ENCODE measurements around the gene SLC6A17.

DNA sequence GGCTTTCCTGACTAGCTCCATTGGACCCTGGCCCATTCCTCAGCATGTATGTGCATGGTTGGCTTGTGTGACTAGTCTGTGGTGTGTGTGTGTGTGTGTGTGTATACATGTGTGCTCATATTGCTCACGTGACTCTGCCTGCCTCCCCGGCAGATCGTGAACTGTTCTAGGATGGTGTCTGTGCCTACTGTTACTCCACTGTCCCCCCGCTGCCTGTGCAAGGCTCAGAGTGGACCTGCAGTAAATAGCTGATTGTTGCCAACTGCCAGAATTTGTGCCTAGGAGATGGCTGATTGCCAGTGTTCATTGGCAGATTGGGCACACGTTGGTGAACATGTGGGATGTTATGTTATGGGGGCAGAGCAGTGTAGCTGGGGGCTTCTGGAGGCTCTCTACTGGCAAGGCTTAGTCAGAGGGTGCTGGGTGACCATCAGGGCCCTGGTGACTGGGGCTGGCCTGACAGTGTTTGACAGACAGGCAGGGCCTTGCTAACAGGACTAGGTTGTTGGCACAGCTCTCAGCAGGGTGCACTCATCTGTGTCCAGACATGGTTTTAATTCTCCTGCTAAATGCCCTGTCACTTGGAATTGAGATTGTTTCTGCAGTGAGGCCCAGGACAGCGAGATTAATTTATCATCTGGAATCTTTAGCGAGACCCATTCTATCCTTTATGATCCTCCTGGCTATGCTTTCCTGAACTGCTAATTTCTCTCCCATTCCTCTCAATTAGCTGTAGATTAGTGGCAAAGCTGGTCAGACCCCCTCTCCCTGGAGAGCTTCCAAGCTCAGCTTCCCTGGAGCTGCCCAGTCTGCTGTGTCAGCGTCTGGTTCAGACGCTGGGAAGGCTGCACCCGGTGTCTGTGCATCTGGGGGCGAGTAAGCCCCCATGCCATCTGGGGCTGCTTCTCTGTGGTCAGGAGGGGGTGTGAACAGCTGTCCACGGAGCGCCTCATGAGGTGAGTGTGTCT lies 20.8 kb downstream of the SLC6A17 start:
- TF ChIP-seq, protein P1, sequence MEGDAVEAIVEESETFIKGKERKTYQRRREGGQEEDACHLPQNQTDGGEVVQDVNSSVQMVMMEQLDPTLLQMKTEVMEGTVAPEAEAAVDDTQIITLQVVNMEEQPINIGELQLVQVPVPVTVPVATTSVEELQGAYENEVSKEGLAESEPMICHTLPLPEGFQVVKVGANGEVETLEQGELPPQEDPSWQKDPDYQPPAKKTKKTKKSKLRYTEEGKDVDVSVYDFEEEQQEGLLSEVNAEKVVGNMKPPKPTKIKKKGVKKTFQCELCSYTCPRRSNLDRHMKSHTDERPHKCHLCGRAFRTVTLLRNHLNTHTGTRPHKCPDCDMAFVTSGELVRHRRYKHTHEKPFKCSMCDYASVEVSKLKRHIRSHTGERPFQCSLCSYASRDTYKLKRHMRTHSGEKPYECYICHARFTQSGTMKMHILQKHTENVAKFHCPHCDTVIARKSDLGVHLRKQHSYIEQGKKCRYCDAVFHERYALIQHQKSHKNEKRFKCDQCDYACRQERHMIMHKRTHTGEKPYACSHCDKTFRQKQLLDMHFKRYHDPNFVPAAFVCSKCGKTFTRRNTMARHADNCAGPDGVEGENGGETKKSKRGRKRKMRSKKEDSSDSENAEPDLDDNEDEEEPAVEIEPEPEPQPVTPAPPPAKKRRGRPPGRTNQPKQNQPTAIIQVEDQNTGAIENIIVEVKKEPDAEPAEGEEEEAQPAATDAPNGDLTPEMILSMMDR (IDR thresholded peaks at IDR 0.05; ENCODE audit: insufficient read depth, low read depth, low read length), result no peak
- no peak for TF ChIP-seq EZH2 (IDR thresholded peaks at IDR 0.05; ENCODE audit: insufficient read depth, low read length)

Data from astrocyte (in vitro differentiated cells and primary cell).